Head of caudate nucleus (tissue), 42 donors: ENCODE results near the gene SRSF12.

Source experiments
- DNase-seq, 42 donors: peaks; one replicate each; pipeline versions ENCODE4 v3.0.0 to v3.0.0-alpha.2; 2020 to 2021; ENCODE audit warnings: mixed read lengths in 7 of 42
- intact Hi-C: fragments of 100-400 bp; cut with DNase I; formaldehyde crosslinking; loops from one replicate; pipeline ENCODE4 v1.15.0; 2022

SRSF12 gene

GRCh38 chr6:89117211-89118108 is at the start of gene SRSF12:
Gene SRSF12 (minus strand): TSS chr6:89118071. CDS start chr6:89117887, 184 bp downstream.
- DNase-seq = peak in 38 of 42 donors; percentile 15 to 67 (median 42)
- intact Hi-C loops = no loop called here

- no peak for DNase-seq
- intact Hi-C loops = loop anchor here (10.0 kb wide), 1 partner anchor 1907 kb away; no protein-coding TSS in a partner anchor
These were observed 44.1 kb upstream of the SRSF12 start for GRCh38 chr6:89162047-89162371.

- intact Hi-C loops = loop anchor here (10.0 kb wide), 1 partner anchor 1907 kb away; no protein-coding TSS in a partner anchor
- DNase-seq = no peak
These were observed 43.6 kb upstream of the SRSF12 start for GRCh38 chr6:89161326-89162046.

GRCh38 chr6:89160331-89161092 is 42.6 kb upstream of the SRSF12 start:
- no peak for DNase-seq
- intact Hi-C loops = loop anchor here (10.0 kb wide), 1 partner anchor 1906 kb away; no protein-coding TSS in a partner anchor

GRCh38 chr6:89154131-89154530 is 36.3 kb upstream of the SRSF12 start:
- no peak for DNase-seq
- intact Hi-C loops = no loop called here

GRCh38 chr6:89148016-89148750 is 30.3 kb upstream of the SRSF12 start:
- peak; percentile 13 to 77 (median 54) for DNase-seq
- intact Hi-C loops = no loop called here

- DNase-seq = peak in 24 of 42 donors; percentile 7 to 59 (median 30)
- intact Hi-C loops = no loop called here
These were observed 29.1 kb upstream of the SRSF12 start for GRCh38 chr6:89146718-89147700.

- intact Hi-C loops = no loop called here
- peak; percentile 4 to 84 (median 68) for DNase-seq
These were observed 28.3 kb upstream of the SRSF12 start, which contains the start of gene PM20D2 for GRCh38 chr6:89145956-89146717. Gene PM20D2 (plus strand): TSS chr6:89146055. CDS start chr6:89146145, 90 bp downstream.

GRCh38 chr6:89145091-89145955 is 27.5 kb upstream of the SRSF12 start:
- intact Hi-C loops = no loop called here
- DNase-seq = peak in 18 of 42 donors; percentile 3 to 73 (median 34)

GRCh38 chr6:89144354-89144906 is 26.6 kb upstream of the SRSF12 start:
- DNase-seq = no peak
- intact Hi-C loops = no loop called here

GRCh38 chr6:89140347-89141156 is 22.7 kb upstream of the SRSF12 start:
- intact Hi-C loops = no loop called here
- no peak for DNase-seq

- intact Hi-C loops = no loop called here
- DNase-seq = no peak
These were observed 21.9 kb upstream of the SRSF12 start for GRCh38 chr6:89139509-89140346.

- intact Hi-C loops = no loop called here
These were observed 20.3 kb upstream of the SRSF12 start for GRCh38 chr6:89138173-89138572.

GRCh38 chr6:89134723-89135122 is 16.9 kb upstream of the SRSF12 start:
- intact Hi-C loops = no loop called here
- no peak for DNase-seq

More at GRCh38 chr6:89138173-89138572, 20.3 kb upstream of the SRSF12 start:
- DNase-seq = no peak
